ENCODE results near the gene ISY1.

DNA sequence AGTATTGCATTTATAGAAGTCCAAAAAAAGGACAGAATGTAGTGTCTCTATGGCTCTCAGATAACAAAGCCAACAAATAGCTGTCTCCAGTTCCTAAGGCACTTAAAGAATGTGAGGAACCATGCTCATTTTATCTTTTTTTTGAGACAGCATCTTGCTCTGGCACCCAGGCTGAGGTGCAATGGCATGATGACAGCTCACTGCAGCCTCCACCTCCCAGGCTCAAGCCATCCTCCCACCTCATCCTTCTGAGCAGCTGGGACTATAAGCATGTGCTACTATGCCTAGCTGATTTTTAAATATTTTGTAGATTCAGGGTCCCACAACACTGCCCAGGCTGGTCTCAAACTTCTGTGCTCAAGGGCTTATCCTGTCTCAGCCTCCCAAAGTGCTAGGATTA lies 16.1 kb downstream of the ISY1 start:
- TF ChIP-seq, protein P1, sequence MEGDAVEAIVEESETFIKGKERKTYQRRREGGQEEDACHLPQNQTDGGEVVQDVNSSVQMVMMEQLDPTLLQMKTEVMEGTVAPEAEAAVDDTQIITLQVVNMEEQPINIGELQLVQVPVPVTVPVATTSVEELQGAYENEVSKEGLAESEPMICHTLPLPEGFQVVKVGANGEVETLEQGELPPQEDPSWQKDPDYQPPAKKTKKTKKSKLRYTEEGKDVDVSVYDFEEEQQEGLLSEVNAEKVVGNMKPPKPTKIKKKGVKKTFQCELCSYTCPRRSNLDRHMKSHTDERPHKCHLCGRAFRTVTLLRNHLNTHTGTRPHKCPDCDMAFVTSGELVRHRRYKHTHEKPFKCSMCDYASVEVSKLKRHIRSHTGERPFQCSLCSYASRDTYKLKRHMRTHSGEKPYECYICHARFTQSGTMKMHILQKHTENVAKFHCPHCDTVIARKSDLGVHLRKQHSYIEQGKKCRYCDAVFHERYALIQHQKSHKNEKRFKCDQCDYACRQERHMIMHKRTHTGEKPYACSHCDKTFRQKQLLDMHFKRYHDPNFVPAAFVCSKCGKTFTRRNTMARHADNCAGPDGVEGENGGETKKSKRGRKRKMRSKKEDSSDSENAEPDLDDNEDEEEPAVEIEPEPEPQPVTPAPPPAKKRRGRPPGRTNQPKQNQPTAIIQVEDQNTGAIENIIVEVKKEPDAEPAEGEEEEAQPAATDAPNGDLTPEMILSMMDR (IDR thresholded peaks at IDR 0.05) = no peak
- TF ChIP-seq POLR2A (IDR thresholded peaks at IDR 0.05) = no peak
- no peak for TF ChIP-seq POLR2AphosphoS5 (IDR thresholded peaks at IDR 0.05; ENCODE audit: insufficient read depth in 1 of 2, low read depth in 1 of 2)
